Subcutaneous abdominal adipose tissue (tissue), 5 donors: ENCODE data around the gene AP1G1.

ENCODE experiments used
- H3K27ac ChIP-seq: one replicate; pipeline ENCODE4 v1.7.0; 2013; ENCODE audit warnings: low read depth, mild to moderate bottlenecking, inconsistent platforms, low read length, moderate library complexity
- H3K27me3 ChIP-seq, 5 donors: one replicate each; pipeline ENCODE4 v1.7.0; 2013; ENCODE audit warnings: low read length in 5 of 5, inconsistent platforms in 1 of 5; ENCODE audit not compliant: control insufficient read depth in 5 of 5, insufficient read depth in 4 of 5
- H3K36me3 ChIP-seq, 5 donors: one replicate each; pipeline ENCODE4 v1.7.0; 2013; ENCODE audit warnings: low read length in 5 of 5; ENCODE audit not compliant: control insufficient read depth in 5 of 5, insufficient read depth in 5 of 5
- H3K4me1 ChIP-seq, 5 donors: one replicate each; pipeline ENCODE4 v1.7.0; 2013; ENCODE audit warnings: low read length in 5 of 5, mild to moderate bottlenecking in 3 of 5, moderate library complexity in 1 of 5; ENCODE audit not compliant: control insufficient read depth in 5 of 5, insufficient read depth in 5 of 5
- H3K4me3 ChIP-seq, 5 donors: one replicate each; pipeline ENCODE4 v1.7.0; 2013; ENCODE audit warnings: low read length in 5 of 5, low read depth in 1 of 5
- H3K9ac ChIP-seq, 5 donors: one replicate each; pipeline ENCODE4 v1.7.0; 2013; ENCODE audit warnings: low read length in 5 of 5, mild to moderate bottlenecking in 4 of 5, moderate library complexity in 3 of 5
- H3K9me3 ChIP-seq, 5 donors: one replicate each; pipeline ENCODE4 v1.7.0; 2013; ENCODE audit warnings: low read length in 5 of 5; ENCODE audit not compliant: control insufficient read depth in 5 of 5
- donor health status: healthy.
- donor health status: healthy.
- donor health status: healthy.
- donor health status: healthy.
- donor health status: healthy.

Gene AP1G1

GRCh38 chr16:71769222-71769621, 39.4 kb downstream of the AP1G1 start:
- Histone ChIP-seq H3K4me3 (no peak overlapping the region), H3K4me1 (peaks cover 0 to 11% (median 0%) of the 10 kb centered on the region in 5 donors), H3K36me3 (peaks cover 24 to 61% (median 47%) of the 10 kb centered on the region in 5 donors), H3K27ac (no peak overlapping the region), H3K27me3 (no peaks in the 10 kb centered on the region), H3K9ac (no peak overlapping the region), H3K9me3 (no peaks in the 10 kb centered on the region)

- peaks cover 37 to 60% (median 43%) of the 10 kb centered on the region in 5 donors for H3K36me3 ChIP-seq
- no peak overlapping the region for H3K4me3 ChIP-seq
- no peaks in the 10 kb centered on the region for H3K9me3 ChIP-seq
- H3K27ac ChIP-seq: no peak overlapping the region
- peaks cover 0 to 11% (median 0%) of the 10 kb centered on the region in 5 donors for H3K4me1 ChIP-seq
- no peaks in the 10 kb centered on the region for H3K27me3 ChIP-seq
- H3K9ac ChIP-seq: no peak overlapping the region
Observed at GRCh38 chr16:71767060-71767900, 41.4 kb downstream of the AP1G1 start.

- no peak overlapping the region for H3K27ac ChIP-seq
- no peak overlapping the region for H3K4me3 ChIP-seq
- H3K4me1 ChIP-seq: peaks cover 0 to 8% (median 0%) of the 10 kb centered on the region in 5 donors
- no peak overlapping the region for H3K9ac ChIP-seq
- peaks cover 48 to 65% (median 54%) of the 10 kb centered on the region in 5 donors for H3K36me3 ChIP-seq
- no peaks in the 10 kb centered on the region for H3K27me3 ChIP-seq
- no peaks in the 10 kb centered on the region for H3K9me3 ChIP-seq
Observed at GRCh38 chr16:71762186-71762585, 46.4 kb downstream of the AP1G1 start.

GRCh38 chr16:71761097-71761496, 47.5 kb downstream of the AP1G1 start:
- Histone ChIP-seq H3K9me3 (no peaks in the 10 kb centered on the region), H3K4me3 (no peak overlapping the region), H3K27me3 (no peaks in the 10 kb centered on the region), H3K4me1 (no peaks in the 10 kb centered on the region), H3K27ac (no peak overlapping the region), H3K9ac (no peak overlapping the region), H3K36me3 (peaks cover 52 to 76% (median 64%) of the 10 kb centered on the region in 5 donors)

GRCh38 chr16:71758293-71758760, 50.3 kb downstream of the AP1G1 start:
- H3K9me3 ChIP-seq: no peaks in the 10 kb centered on the region
- no peaks in the 10 kb centered on the region for H3K27me3 ChIP-seq
- no peak overlapping the region for H3K9ac ChIP-seq
- no peaks in the 10 kb centered on the region for H3K4me1 ChIP-seq
- no peak overlapping the region for H3K27ac ChIP-seq
- H3K4me3 ChIP-seq: no peak overlapping the region
- peaks cover 43 to 85% (median 81%) of the 10 kb centered on the region in 5 donors for H3K36me3 ChIP-seq

GRCh38 chr16:71754652-71755051, 54.0 kb downstream of the AP1G1 start:
- no peaks in the 10 kb centered on the region for H3K4me1 ChIP-seq
- H3K4me3 ChIP-seq: no peak overlapping the region
- H3K27ac ChIP-seq: no peak overlapping the region
- no peak overlapping the region for H3K9ac ChIP-seq
- H3K9me3 ChIP-seq: no peaks in the 10 kb centered on the region
- H3K27me3 ChIP-seq: no peaks in the 10 kb centered on the region
- peaks cover 44 to 75% (median 63%) of the 10 kb centered on the region in 5 donors for H3K36me3 ChIP-seq

- Histone ChIP-seq H3K4me3 (no peak overlapping the region), H3K36me3 (peaks cover 44 to 77% (median 66%) of the 10 kb centered on the region in 5 donors), H3K27me3 (no peaks in the 10 kb centered on the region), H3K4me1 (no peaks in the 10 kb centered on the region), H3K9me3 (no peaks in the 10 kb centered on the region), H3K27ac (no peak overlapping the region), H3K9ac (no peak overlapping the region)
Observed at GRCh38 chr16:71754108-71754507, 54.5 kb downstream of the AP1G1 start.

GRCh38 chr16:71748226-71748625, 60.4 kb downstream of the AP1G1 start:
- Histone ChIP-seq H3K27me3 (no peaks in the 10 kb centered on the region), H3K4me3 (no peak overlapping the region), H3K9ac (peak overlapping the region in 1 of 5 donors; percentile 24), H3K4me1 (no peaks in the 10 kb centered on the region), H3K27ac (no peak overlapping the region), H3K36me3 (peaks cover 44 to 78% (median 59%) of the 10 kb centered on the region in 5 donors), H3K9me3 (no peaks in the 10 kb centered on the region)

- Histone ChIP-seq H3K27ac (no peak overlapping the region), H3K36me3 (peaks cover 38 to 78% (median 59%) of the 10 kb centered on the region in 5 donors), H3K4me3 (no peak overlapping the region), H3K4me1 (no peaks in the 10 kb centered on the region), H3K9ac (no peak overlapping the region), H3K27me3 (no peaks in the 10 kb centered on the region), H3K9me3 (no peaks in the 10 kb centered on the region)
Observed at GRCh38 chr16:71746442-71747046, 62.1 kb downstream of the AP1G1 start.

GRCh38 chr16:71738855-71739254, 69.8 kb downstream of the AP1G1 start:
- Histone ChIP-seq H3K36me3 (peaks cover 38 to 73% (median 53%) of the 10 kb centered on the region in 5 donors), H3K9ac (no peak overlapping the region), H3K27ac (no peak overlapping the region), H3K9me3 (no peaks in the 10 kb centered on the region), H3K4me3 (no peak overlapping the region), H3K27me3 (no peaks in the 10 kb centered on the region), H3K4me1 (no peaks in the 10 kb centered on the region)
